ENCODE measurements around the gene HIF1A. TPM values are rescaled to one million over a fixed set of nuclear protein-coding genes. Genes with fewer than 3 reads are reported as not detected.
"Not testable (repeated sequence)": the region's sequence is repeated elsewhere in the genome, so short reads cannot be mapped to it uniquely, and the experiment has no call there.

Gene HIF1A
- total and polyA plus RNA-seq, 4 donors = 15.4 to 79.2 (median 34.8) TPM

DNA sequence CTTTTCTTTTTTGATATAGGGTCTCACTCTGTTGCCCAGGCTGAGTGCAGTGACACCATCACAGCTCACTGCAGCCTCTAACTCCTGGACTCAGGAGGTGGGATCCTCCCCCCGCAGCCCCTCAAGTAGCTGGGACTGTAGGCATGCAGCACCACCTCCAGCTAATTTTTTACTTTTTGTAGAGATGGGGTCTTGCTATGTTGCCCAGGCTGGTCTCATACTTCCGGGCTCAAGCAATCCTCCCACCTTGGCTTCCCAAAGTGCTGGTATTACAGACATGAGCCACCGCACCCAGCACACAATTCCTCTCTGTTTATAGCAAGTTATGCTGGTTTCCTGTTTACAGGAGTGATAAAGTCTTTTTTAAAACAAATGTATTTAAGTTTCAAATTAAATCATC, 39.5 kb upstream of the HIF1A start:
- Histone ChIP-seq H3K9me3 (ENCODE audit: control insufficient read depth in 4 of 4, low read length in 3 of 4) (no peaks in the 10 kb centered on the region), H3K4me1 (ENCODE audit: control insufficient read depth in 4 of 4, insufficient read depth in 4 of 4, low read length in 3 of 4) (peaks cover 0 to 3% (median 0%) of the 10 kb centered on the region in 4 donors), H3K27ac (ENCODE audit: low read depth in 1 of 2, low read length in 2 of 2) (no peak overlapping the region), H3K4me3 (ENCODE audit: low read depth in 1 of 3, low read length in 3 of 3) (no peak overlapping the region), H3K9ac (ENCODE audit: low read depth in 1 of 2, low read length in 2 of 2) (no peak overlapping the region), H3K36me3 (ENCODE audit: control insufficient read depth in 4 of 4, insufficient read depth in 3 of 4, low read depth in 1 of 4, low read length in 3 of 4) (no peaks in the 10 kb centered on the region), H3K27me3 (ENCODE audit: control insufficient read depth in 4 of 4, insufficient read depth in 4 of 4, low read length in 3 of 4) (no peaks in the 10 kb centered on the region)
- DNase-seq (ENCODE audit: low spot score) = no peak
- WGBS = 84% methylated on average over 3 of the region's 3 CpGs
- TF ChIP-seq GABPA (IDR thresholded peaks at IDR 0.05 in 1 of 2, conservative IDR thresholded peaks at IDR 0.05 in 1 of 2) = no peak
- no peak for TF ChIP-seq RAD21 (IDR thresholded peaks at IDR 0.05)
- TF ChIP-seq FOXA1 (IDR thresholded peaks at IDR 0.05) = no peak
- TF ChIP-seq, protein P1, sequence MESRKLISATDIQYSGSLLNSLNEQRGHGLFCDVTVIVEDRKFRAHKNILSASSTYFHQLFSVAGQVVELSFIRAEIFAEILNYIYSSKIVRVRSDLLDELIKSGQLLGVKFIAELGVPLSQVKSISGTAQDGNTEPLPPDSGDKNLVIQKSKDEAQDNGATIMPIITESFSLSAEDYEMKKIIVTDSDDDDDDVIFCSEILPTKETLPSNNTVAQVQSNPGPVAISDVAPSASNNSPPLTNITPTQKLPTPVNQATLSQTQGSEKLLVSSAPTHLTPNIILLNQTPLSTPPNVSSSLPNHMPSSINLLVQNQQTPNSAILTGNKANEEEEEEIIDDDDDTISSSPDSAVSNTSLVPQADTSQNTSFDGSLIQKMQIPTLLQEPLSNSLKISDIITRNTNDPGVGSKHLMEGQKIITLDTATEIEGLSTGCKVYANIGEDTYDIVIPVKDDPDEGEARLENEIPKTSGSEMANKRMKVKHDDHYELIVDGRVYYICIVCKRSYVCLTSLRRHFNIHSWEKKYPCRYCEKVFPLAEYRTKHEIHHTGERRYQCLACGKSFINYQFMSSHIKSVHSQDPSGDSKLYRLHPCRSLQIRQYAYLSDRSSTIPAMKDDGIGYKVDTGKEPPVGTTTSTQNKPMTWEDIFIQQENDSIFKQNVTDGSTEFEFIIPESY (IDR thresholded peaks at IDR 0.05) = no peak
- no peak for TF ChIP-seq RXRA (IDR thresholded peaks at IDR 0.05)
- TF ChIP-seq, protein P2, sequence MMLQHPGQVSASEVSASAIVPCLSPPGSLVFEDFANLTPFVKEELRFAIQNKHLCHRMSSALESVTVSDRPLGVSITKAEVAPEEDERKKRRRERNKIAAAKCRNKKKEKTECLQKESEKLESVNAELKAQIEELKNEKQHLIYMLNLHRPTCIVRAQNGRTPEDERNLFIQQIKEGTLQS (IDR thresholded peaks at IDR 0.05) = no peak
- no peak for TF ChIP-seq TAF1 (conservative IDR thresholded peaks at IDR 0.05)
- no peak for TF ChIP-seq NR2F2 (IDR thresholded peaks at IDR 0.05)
- TF ChIP-seq FOXA2 (IDR thresholded peaks at IDR 0.05) = no peak
- no peak for TF ChIP-seq YY1 (IDR thresholded peaks at IDR 0.05)
- TF ChIP-seq, protein P3, sequence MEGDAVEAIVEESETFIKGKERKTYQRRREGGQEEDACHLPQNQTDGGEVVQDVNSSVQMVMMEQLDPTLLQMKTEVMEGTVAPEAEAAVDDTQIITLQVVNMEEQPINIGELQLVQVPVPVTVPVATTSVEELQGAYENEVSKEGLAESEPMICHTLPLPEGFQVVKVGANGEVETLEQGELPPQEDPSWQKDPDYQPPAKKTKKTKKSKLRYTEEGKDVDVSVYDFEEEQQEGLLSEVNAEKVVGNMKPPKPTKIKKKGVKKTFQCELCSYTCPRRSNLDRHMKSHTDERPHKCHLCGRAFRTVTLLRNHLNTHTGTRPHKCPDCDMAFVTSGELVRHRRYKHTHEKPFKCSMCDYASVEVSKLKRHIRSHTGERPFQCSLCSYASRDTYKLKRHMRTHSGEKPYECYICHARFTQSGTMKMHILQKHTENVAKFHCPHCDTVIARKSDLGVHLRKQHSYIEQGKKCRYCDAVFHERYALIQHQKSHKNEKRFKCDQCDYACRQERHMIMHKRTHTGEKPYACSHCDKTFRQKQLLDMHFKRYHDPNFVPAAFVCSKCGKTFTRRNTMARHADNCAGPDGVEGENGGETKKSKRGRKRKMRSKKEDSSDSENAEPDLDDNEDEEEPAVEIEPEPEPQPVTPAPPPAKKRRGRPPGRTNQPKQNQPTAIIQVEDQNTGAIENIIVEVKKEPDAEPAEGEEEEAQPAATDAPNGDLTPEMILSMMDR (IDR thresholded peaks at IDR 0.05; ENCODE audit: low read depth, low read length, missing input control) = no peak
- TF ChIP-seq HNF4A (conservative IDR thresholded peaks at IDR 0.05) = no peak
- TF ChIP-seq SP1 (IDR thresholded peaks at IDR 0.05) = no peak

DNA sequence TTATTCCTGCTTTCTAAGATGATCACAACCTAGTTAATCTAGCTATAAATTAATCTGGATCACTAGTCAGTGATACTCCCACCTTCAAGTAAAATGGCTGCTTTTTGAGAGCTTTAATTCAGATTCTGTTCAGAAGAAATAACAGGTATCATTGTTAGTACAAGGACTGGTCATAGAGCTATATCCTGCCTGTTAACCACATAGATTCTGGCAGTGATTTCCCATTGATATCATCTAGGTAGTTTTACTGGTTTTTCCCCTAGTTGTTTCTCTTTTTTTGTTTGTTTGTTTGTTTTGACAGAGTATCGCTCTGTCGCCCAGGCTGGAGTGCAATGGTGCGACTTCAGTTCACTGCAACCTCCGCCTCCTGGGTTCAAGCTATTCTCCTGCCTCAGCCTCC, 39.0 kb upstream of the HIF1A start:
- Histone ChIP-seq H3K36me3 (ENCODE audit: control insufficient read depth in 4 of 4, insufficient read depth in 3 of 4, low read depth in 1 of 4, low read length in 3 of 4) (no peaks in the 10 kb centered on the region), H3K27ac (ENCODE audit: low read depth in 1 of 2, low read length in 2 of 2) (no peak overlapping the region), H3K4me1 (ENCODE audit: control insufficient read depth in 4 of 4, insufficient read depth in 4 of 4, low read length in 3 of 4) (peaks cover 0 to 3% (median 0%) of the 10 kb centered on the region in 4 donors), H3K9ac (ENCODE audit: low read depth in 1 of 2, low read length in 2 of 2) (no peak overlapping the region), H3K27me3 (ENCODE audit: control insufficient read depth in 4 of 4, insufficient read depth in 4 of 4, low read length in 3 of 4) (no peaks in the 10 kb centered on the region), H3K9me3 (ENCODE audit: control insufficient read depth in 4 of 4, low read length in 3 of 4) (no peaks in the 10 kb centered on the region), H3K4me3 (ENCODE audit: low read depth in 1 of 3, low read length in 3 of 3) (no peak overlapping the region)
- no peak for DNase-seq (ENCODE audit: low spot score)
- WGBS = 96% methylated on average over 4 of the region's 4 CpGs
- TF ChIP-seq, protein P3 (IDR thresholded peaks at IDR 0.05; ENCODE audit: low read depth, low read length, missing input control) = no peak
- TF ChIP-seq EGR1 (IDR thresholded peaks at IDR 0.05; ENCODE audit: low read depth in 2 of 2) (no peak), JUND (IDR thresholded peaks at IDR 0.05) (no peak), FOXA1 (IDR thresholded peaks at IDR 0.05) (no peak), GABPA (IDR thresholded peaks at IDR 0.05 in 1 of 2, conservative IDR thresholded peaks at IDR 0.05 in 1 of 2) (no peak), HNF4G (IDR thresholded peaks at IDR 0.05) (no peak), TAF1 (conservative IDR thresholded peaks at IDR 0.05) (no peak), HNF4A (conservative IDR thresholded peaks at IDR 0.05) (no peak), FOXA2 (IDR thresholded peaks at IDR 0.05) (no peak), RXRA (IDR thresholded peaks at IDR 0.05) (no peak), SP1 (IDR thresholded peaks at IDR 0.05) (no peak), YY1 (IDR thresholded peaks at IDR 0.05) (no peak)
- TF ChIP-seq, protein P4, sequence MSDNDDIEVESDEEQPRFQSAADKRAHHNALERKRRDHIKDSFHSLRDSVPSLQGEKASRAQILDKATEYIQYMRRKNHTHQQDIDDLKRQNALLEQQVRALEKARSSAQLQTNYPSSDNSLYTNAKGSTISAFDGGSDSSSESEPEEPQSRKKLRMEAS (IDR thresholded peaks at IDR 0.05) = no peak
- TF ChIP-seq, protein P5, sequence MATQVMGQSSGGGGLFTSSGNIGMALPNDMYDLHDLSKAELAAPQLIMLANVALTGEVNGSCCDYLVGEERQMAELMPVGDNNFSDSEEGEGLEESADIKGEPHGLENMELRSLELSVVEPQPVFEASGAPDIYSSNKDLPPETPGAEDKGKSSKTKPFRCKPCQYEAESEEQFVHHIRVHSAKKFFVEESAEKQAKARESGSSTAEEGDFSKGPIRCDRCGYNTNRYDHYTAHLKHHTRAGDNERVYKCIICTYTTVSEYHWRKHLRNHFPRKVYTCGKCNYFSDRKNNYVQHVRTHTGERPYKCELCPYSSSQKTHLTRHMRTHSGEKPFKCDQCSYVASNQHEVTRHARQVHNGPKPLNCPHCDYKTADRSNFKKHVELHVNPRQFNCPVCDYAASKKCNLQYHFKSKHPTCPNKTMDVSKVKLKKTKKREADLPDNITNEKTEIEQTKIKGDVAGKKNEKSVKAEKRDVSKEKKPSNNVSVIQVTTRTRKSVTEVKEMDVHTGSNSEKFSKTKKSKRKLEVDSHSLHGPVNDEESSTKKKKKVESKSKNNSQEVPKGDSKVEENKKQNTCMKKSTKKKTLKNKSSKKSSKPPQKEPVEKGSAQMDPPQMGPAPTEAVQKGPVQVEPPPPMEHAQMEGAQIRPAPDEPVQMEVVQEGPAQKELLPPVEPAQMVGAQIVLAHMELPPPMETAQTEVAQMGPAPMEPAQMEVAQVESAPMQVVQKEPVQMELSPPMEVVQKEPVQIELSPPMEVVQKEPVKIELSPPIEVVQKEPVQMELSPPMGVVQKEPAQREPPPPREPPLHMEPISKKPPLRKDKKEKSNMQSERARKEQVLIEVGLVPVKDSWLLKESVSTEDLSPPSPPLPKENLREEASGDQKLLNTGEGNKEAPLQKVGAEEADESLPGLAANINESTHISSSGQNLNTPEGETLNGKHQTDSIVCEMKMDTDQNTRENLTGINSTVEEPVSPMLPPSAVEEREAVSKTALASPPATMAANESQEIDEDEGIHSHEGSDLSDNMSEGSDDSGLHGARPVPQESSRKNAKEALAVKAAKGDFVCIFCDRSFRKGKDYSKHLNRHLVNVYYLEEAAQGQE (IDR thresholded peaks at IDR 0.05) = no peak

DNA sequence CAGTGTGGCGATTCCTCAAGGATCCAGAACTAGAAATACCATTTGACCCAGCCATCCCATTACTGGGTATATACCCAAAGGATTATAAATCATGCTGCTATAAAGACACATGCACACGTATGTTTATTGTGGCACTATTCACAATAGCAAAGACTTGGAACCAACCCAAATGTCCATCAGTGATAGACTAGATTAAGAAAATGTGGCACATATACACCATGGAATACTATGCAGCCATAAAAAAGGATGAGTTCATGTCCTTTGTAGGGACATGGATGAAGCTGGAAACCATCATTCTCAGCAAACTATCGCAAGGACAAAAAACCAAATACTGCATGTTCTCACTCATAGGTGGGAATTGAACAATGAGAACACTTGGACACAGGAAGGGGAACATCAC, 37.2 kb upstream of the HIF1A start:
- H3K9me3 ChIP-seq (ENCODE audit: control insufficient read depth in 4 of 4, low read length in 3 of 4); H3K4me1 ChIP-seq (ENCODE audit: control insufficient read depth in 4 of 4, insufficient read depth in 4 of 4, low read length in 3 of 4); H3K4me3 ChIP-seq (ENCODE audit: low read depth in 1 of 3, low read length in 3 of 3); DNase-seq (ENCODE audit: low spot score); H3K27me3 ChIP-seq (ENCODE audit: control insufficient read depth in 4 of 4, insufficient read depth in 4 of 4, low read length in 3 of 4); H3K27ac ChIP-seq (ENCODE audit: low read depth in 1 of 2, low read length in 2 of 2); H3K9ac ChIP-seq (ENCODE audit: low read depth in 1 of 2, low read length in 2 of 2); H3K36me3 ChIP-seq (ENCODE audit: control insufficient read depth in 4 of 4, insufficient read depth in 3 of 4, low read depth in 1 of 4, low read length in 3 of 4): not testable (repeated sequence)
- 95% methylated on average over 1 of the region's 3 CpGs for WGBS

All from liver (tissue), 9 donors.